ENCODE data around the gene ZNF827. TPM values are rescaled to one million over a fixed set of nuclear protein-coding genes. Genes with fewer than 3 reads are reported as not detected.

The ZNF827 gene
- total RNA-seq, 1 experiment from 2014 or later: 29.4 TPM

GRCh38 chr4:145909281-145909715 lies 29.3 kb downstream of the ZNF827 start:
- H2AFZ ChIP-seq (ENCODE audit: low read length): no peak overlapping the region
- no peaks in the 10 kb centered on the region for H3K27me3 Mint-ChIP-seq (ENCODE audit: low read depth)

More at GRCh38 chr4:145909281-145909715, 29.3 kb downstream of the ZNF827 start:
- peaks cover 23% of the 10 kb centered on the region; the same call in 1 of the 2 replicates for H3K79me2 ChIP-seq (ENCODE audit: insufficient read depth, low read length)
- no peak overlapping the region for H3K4me2 ChIP-seq (ENCODE audit: insufficient read depth, insufficient read length, low read length)
- H2BK120ac ChIP-seq (ENCODE audit: low read depth, low read length, poor library complexity, severe bottlenecking): no peak overlapping the region
- Mint-ChIP-seq H3K4me1 (peaks cover 50 to 65% of the 10 kb centered on the region in 2 experiments), H3K9me3 (no peaks in the 10 kb centered on the region), H3K4me3 (peak overlapping the region in 1 of 2 experiments; percentile 18; a peak in 2 of 5 replicates), H3K36me3 (ENCODE audit: insufficient read depth in 1 of 3, low read depth in 3 of 3) (peaks cover 0 to 6% (median 3%) of the 10 kb centered on the region in 3 experiments; a peak in 4 of 7 replicates), H3K27ac (peak overlapping the region; percentile 59 to 97 (median 69); a peak in 5 of 7 replicates)
- TF ChIP-seq, protein P1, sequence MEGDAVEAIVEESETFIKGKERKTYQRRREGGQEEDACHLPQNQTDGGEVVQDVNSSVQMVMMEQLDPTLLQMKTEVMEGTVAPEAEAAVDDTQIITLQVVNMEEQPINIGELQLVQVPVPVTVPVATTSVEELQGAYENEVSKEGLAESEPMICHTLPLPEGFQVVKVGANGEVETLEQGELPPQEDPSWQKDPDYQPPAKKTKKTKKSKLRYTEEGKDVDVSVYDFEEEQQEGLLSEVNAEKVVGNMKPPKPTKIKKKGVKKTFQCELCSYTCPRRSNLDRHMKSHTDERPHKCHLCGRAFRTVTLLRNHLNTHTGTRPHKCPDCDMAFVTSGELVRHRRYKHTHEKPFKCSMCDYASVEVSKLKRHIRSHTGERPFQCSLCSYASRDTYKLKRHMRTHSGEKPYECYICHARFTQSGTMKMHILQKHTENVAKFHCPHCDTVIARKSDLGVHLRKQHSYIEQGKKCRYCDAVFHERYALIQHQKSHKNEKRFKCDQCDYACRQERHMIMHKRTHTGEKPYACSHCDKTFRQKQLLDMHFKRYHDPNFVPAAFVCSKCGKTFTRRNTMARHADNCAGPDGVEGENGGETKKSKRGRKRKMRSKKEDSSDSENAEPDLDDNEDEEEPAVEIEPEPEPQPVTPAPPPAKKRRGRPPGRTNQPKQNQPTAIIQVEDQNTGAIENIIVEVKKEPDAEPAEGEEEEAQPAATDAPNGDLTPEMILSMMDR (conservative IDR thresholded peaks at IDR 0.05): no peak
- no peaks in the 10 kb centered on the region for H3K23me2 ChIP-seq (ENCODE audit: insufficient read length, low read depth, low read length, poor library complexity, severe bottlenecking)
- peaks cover 25% of the 10 kb centered on the region for H3K4me1 ChIP-seq (ENCODE audit: insufficient read depth, low read length)
- H2AK5ac ChIP-seq (ENCODE audit: insufficient read length, low read length): no peak overlapping the region
- H2BK20ac ChIP-seq (ENCODE audit: low read depth, low read length, poor library complexity, severe bottlenecking): no peak overlapping the region
- WGBS (ENCODE audit: extremely low coverage, insufficient read length, low lambda C conversion rate): no CpG with 5 or more reads among the region's 7 CpGs
- H3K4ac ChIP-seq (ENCODE audit: low read depth, low read length): no peak overlapping the region
- H3K14ac ChIP-seq (ENCODE audit: insufficient read depth, low read length): no peak overlapping the region
- H2BK15ac ChIP-seq (ENCODE audit: low read depth, low read length): no peak overlapping the region
- no peak overlapping the region for H3K23ac ChIP-seq (ENCODE audit: insufficient read length, low read depth, low read length)
- H3K18ac ChIP-seq (ENCODE audit: insufficient read length, low read depth, low read length): no peak overlapping the region
- no peaks in the 10 kb centered on the region for H3K9me3 ChIP-seq (ENCODE audit: control insufficient read depth, low read depth, low read length)
- no peak overlapping the region for H4K91ac ChIP-seq (ENCODE audit: insufficient read length, low read depth, low read length)
- no peak overlapping the region for H4K8ac ChIP-seq (replicated peaks; ENCODE audit: insufficient read length, low read depth, low read length)
- peak overlapping the region; percentile 39 for H3K27ac ChIP-seq (ENCODE audit: insufficient read length, low read depth, low read length)
- no peak overlapping the region for H3K9ac ChIP-seq (ENCODE audit: extremely low read depth, insufficient read length, low read length)
- H3K79me1 ChIP-seq (ENCODE audit: insufficient read depth, low read depth, low read length, poor library complexity, severe bottlenecking): no peaks in the 10 kb centered on the region
- H2BK12ac ChIP-seq (ENCODE audit: insufficient read length, low read depth, low read length): no peak overlapping the region
- peak; percentile 90 for DNase-seq
- H3K56ac ChIP-seq (ENCODE audit: insufficient read length, low read depth, low read length): no peak overlapping the region
- H2BK5ac ChIP-seq (ENCODE audit: insufficient read length, low read length): no peak overlapping the region
- H4K20me1 ChIP-seq (ENCODE audit: control insufficient read depth, insufficient read depth, insufficient read length): no peaks in the 10 kb centered on the region
- H3T11ph ChIP-seq (ENCODE audit: low read length): no peak overlapping the region
- no peaks in the 10 kb centered on the region for H3K27me3 ChIP-seq (ENCODE audit: insufficient read depth, low read length)
- no peak overlapping the region for H4K5ac ChIP-seq (ENCODE audit: insufficient read length, low read depth, low read length)

Data from H9 (cell line).